IPS DF 4.7 (cell line): ENCODE data around the gene TNRC18.
"Not testable (repeated sequence)": the region's sequence is repeated elsewhere in the genome, so short reads cannot be mapped to it uniquely, and the experiment has no call there.

ENCODE experiments used
- DNase-seq: peaks from one replicate; pipeline ENCODE4 v3.0.0-alpha.2; 2013; ENCODE audit warnings: low spot score; ENCODE audit errors: extremely low read depth

Gene TNRC18

DNA sequence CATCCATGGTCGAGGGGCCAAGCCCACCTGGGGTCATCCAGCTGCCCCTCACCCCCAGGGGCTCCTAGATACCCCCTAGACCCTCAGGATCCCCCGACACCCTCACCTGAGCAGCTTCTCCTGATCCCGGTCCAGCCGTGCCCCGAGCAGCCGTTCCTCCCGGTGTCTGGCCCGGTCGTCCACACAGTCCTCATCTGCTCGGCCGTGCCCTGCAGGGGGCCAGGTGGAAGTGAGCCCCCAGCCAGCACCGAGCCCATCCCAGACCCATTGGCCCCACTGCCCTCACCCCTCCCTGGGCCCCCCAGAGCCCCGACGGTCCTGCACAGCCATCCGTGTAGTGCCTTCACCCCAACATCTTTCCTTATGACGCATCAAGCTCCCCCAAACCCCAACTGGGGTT is 45.8 kb downstream of the TNRC18 start:
- no peak for DNase-seq

GRCh38 chr7:5377279-5377678 is 46.4 kb downstream of the TNRC18 start:
- DNase-seq: no peak

GRCh38 chr7:5375925-5376324 is 47.7 kb downstream of the TNRC18 start:
- no peak for DNase-seq

DNA sequence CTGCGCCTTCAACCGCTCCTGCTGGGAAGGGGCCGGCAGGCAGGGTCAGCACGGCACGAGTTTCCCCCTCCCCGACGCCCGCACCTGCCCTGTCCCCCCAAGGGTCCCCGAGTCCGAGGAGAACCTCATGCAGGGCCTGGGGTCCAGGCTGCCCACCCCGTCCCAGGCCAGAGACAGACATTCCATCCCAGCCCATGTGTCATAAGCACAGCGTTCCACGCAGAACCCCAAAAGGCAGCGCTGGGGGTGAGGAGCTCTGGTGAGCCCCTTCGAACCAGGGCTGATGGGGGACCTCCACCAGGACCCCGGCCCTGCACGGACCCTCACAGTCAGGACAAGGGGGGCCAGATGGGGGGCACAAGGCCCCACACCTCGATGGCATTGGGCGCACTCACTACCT is 49.2 kb downstream of the TNRC18 start:
- DNase-seq: no peak

DNA sequence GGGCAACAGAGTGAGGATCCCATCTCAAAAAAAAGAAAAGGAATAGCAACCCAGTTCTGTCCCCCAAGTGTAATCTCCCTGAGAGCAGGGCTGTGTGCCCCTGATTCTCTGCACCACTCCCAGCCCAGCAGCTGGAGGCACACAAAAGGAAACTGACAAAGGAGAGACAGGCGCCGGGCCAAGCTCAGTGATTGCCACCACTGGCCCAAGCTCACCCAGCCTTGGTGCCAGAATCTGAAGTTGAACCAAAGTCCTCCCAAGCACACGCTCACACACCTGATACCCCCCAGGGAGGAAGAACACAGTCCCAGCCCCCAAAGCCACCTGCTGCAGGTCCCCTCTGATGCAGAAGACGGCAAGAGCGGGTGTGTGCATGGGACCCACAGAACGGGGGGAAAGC is 50.3 kb downstream of the TNRC18 start:
- no peak for DNase-seq

DNA sequence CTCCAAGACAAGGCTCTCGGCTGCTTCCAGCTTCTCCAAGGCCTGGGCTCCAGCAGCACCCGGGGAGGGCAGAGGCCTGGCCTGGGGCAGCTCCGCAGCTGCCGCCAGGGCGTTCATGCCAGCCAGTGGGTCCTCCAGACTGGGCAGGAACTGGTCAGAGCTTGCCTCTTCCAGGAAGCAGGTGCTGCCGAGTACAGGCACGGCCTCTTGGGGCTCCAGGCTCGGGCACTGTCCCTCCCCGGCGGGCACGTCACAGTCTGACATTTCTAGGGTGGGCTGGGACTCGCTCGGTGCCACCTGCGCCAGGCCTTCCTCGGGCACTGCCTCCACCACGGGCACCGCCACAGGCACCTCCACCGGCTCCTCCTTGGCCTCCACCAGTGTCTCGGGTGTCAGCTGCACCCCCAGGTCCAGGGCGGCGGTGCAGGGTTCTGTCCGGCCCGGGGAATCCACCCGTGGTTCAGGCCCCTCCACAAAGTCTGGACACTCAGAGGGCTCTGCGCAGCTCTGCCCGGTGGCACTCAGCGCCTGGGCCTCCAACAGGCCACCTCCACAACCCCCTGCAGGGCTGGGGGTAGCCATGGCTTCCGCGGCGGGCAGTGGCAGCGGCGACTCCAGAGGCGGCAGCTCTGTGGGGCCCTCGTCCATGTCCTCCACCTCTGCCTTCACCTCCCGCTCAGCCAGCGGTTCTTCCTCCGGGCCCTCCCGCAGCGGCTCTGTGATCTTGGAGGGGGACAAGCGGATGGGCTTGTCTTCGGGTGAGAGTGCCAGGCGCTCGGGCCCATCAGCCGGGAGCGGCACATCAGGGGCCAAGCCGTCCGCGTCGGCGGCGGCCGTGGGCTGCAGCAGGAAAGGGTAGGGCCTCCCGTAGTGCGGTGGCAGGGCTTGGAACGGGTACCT is 52.9 kb downstream of the TNRC18 start:
- no peak for DNase-seq

GRCh38 chr7:5367661-5368060 is 56.0 kb downstream of the TNRC18 start:
- no peak for DNase-seq

- DNase-seq: peak; percentile 38
These were observed 57.5 kb downstream of the TNRC18 start for GRCh38 chr7:5365976-5366625.

- no peak for DNase-seq
These were observed 59.9 kb downstream of the TNRC18 start for GRCh38 chr7:5363729-5364128.

GRCh38 chr7:5362466-5362865 is 61.2 kb downstream of the TNRC18 start:
- no peak for DNase-seq

- DNase-seq: no peak
These were observed 62.0 kb downstream of the TNRC18 start for GRCh38 chr7:5361446-5362127.

DNA sequence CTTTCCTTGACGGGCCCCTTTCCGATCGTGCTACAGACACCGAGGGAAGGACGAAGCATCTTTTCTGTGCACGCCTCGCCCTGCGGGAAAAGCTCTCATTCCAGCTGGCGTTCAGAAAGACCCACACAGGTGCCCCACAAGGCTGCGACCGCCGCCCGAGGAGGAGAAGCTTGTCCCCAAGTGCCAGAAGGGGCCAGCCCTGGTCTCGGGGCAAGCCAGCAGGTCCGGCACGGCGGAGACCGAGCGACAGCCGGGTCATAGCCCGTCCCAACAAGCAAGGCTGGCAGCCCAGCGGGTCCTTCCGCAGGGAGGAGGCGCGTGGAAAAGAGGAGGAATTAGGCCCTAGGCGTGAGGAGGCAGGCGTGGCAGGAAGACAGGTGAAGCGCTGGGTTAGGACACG is 62.7 kb downstream of the TNRC18 start:
- no peak for DNase-seq

DNA sequence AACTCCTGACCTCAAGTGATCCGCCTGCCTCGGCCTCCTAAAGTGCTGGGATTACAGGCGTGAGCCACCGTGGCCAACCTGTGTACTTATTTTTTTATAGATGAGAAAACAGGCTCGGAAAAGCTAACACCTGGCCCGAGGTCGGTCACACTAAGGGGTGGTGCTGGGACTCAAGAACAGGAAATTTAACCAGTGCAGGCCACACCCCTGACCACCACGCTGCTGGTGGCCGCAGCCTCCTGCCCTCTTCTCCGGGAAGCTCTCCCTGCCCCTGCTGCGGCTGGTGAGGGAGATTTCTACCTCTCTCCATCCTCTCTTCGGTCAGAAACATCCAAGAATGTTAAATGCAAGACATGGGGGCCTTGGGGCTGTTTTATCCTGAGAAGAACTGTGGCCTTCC is 63.2 kb downstream of the TNRC18 start:
- DNase-seq: no peak

DNA sequence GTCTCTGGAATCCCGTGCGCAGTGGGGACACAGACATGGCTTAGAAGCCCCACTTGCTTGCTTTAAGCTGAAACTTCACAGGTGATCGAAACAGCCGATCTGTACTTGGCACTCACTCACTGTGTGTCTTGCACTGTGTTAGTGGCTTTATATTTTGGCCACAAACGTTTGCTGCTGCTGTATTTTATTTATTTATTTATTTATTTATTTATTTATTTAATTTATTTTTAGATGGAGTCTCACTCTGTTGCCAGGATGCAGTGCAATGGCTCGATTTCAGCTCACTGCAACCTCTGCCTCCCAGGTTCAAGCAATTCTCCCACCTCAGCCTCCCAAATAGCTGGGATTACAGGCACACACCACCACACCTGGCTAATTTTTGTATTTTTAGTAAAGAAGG is 63.6 kb downstream of the TNRC18 start:
- not testable (repeated sequence) for DNase-seq

DNA sequence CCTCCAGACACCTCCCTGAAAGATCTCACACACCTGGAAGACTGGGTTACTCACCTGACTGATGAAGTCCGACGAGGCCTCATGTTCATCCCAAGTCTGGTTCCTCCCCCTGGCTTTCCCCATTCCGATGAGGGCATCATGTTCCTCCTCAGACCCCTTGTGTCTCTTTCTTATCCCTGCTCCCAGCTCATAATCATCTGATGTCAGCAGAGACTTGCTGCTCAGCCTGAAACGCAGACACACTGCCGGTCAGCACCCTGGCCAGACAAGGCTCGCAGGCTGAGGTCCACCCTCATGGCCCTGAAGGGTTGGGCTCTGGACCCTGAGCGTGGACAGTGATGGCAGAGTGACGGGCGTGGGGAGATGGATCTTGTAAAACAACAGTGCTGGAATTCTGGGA is 64.3 kb downstream of the TNRC18 start:
- DNase-seq: no peak

DNA sequence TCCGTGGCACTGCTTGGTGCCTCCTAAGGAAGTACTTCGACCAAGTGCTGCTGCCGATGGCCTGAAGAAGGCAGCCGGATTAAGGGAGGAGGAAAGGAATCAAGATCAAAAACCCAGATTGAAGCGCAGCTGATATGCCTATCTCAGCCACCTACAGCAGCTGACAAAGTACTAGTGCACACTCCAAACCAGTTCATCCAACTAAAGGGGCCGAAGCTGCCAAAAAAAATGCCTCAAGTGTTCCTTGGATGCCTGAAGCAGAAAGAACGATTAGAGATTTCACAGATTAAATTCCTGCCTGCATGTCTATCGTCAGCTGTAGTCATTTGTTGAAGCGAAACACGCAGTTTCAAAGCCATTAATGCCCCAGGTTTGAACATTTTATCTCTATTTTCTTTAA is 65.7 kb downstream of the TNRC18 start:
- DNase-seq: no peak

- no peak for DNase-seq
These were observed 66.9 kb downstream of the TNRC18 start for GRCh38 chr7:5356751-5357119.

DNA sequence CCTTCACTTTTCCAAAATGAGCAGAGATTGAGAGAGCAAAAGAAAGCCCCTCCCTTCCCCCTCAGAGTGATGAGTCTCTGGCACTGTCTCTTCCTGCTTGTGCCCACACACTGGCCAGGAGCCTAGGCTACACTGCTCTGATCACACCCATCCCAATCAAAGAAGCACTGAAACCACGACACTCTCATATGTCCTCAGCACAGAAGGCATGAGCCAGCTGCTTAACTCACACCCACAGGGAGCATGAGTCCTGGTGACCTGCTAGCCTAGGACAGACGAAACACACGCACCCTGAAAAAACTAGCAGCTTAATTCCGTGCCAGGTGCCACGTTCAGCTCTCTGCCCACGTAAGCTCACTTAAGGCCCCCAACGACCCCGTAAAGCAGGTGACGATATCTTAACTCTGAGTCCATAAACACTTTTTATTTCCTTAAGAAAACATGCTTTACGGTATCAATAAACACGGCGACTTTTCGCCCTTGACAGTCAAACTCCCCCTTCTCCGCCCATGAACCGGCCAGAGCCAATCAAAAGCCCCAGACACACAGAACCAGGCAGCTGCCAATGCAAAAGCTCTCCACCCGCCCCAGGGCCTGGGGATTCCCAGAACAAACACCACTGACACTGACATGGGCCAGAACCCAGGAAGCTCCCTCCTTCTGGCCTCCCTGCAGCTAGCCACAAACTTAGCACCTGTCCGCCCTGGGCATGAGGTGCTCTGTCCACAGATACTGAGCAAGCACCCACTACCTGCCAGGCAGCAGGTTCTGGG is 69.0 kb downstream of the TNRC18 start:
- no peak for DNase-seq

- DNase-seq: no peak
These were observed 71.1 kb downstream of the TNRC18 start for GRCh38 chr7:5352440-5353010.

DNA sequence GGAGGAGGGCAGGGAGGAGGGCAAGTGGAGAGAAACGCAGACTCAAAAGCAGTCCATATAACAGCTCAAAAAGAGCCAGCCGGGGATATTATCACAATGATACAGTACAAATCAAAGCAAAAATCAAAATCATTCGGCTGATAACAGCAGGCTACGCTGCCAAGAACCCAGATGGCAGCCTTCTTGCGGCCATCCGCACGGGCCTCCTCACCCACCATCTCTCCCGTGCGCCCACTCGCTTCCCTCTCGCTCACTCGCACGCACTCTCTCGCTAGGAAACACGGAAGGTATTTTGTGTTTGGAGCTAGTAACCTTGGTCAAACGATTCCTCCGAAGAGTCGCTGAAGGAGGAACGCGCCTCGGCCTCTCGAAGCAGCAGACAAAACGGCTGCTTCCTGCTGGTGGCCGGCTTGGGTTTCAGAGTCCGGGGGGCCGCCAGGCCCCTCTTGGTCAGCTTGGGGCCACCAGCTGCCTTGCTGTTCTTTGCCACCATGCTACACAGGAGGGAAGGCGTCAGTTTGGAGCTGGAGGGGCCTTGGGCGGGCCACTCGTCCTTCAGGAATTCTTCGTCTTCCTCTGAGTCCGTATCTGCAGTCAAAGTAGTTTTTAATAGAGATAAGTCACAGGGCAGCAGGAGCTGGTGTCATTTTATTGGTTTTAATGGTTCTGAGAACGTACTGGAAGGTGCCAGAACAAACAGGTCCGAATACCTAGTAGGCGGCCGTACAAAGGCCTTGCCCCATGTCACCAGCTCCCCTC is 71.9 kb downstream of the TNRC18 start:
- DNase-seq: no peak
